GM12878 (cell line): ENCODE data around the gene VCAM1. TPM values are rescaled to one million over a fixed set of nuclear protein-coding genes. Genes with fewer than 3 reads are reported as not detected.

ENCODE experiments used
- ATAC-seq: fragments of 200-7000 bp; cut with Tn5 transposase; 3 replicates; pipeline ENCODE4 v1.9.1; 2020; ENCODE audit warnings: mild to moderate bottlenecking, moderate library complexity
- BruUV-seq: library from RNA; stranded (reverse); fragments of 400-500 nt; replicated peaks from 2 replicates; lab custom pipeline; 2021; lab: Mats Ljungman, UMichigan
- CTCF ChIA-PET: fragments of 300-600 bp; sonication (Branson Sonifier 250); formaldehyde crosslinking; extraction: SDS; loops from one replicate; lab custom pipeline; 2021; ENCODE audit warnings: inconsistent platforms; lab: Yijun Ruan, JAX
- POLR2A ChIA-PET: fragments of 350-600 bp; formaldehyde crosslinking; extraction: SDS; loops from one replicate; lab custom pipeline; 2021; ENCODE audit warnings: inconsistent platforms; lab: Charles Lee
- RAD21 ChIA-PET: fragments of 300-600 bp; sonication (Branson Sonifier 250); formaldehyde crosslinking; loops from one replicate; lab custom pipeline; 2023; ENCODE audit warnings: antibody characterized with exemption; ENCODE audit not compliant: unreplicated experiment; lab: Charles Lee
- SMC1A ChIA-PET: fragments of 300-600 bp; sonication (Branson Sonifier 250); formaldehyde crosslinking; loops from one replicate; lab custom pipeline; 2023; ENCODE audit not compliant: unreplicated experiment, uncharacterized antibody; lab: Charles Lee
- DNase-seq: peaks from one replicate; pipeline ENCODE4 v3.0.0-alpha.2; 2011; ENCODE audit warnings: low read depth, low spot score
- FAIRE-seq: peaks from 3 replicates; lab custom pipeline; 2011; peaks lifted over from hg19 to GRCh38; lab: Jason Lieb, UNC
- H2AFZ ChIP-seq: 2 replicates; pipeline ENCODE4 v1.6.0; 2011; ENCODE audit warnings: low read depth, low read length, control low read depth; ENCODE audit not compliant: control insufficient read depth
- H3K27ac ChIP-seq: 2 replicates; pipeline ENCODE4 v1.5.1; 2011; ENCODE audit warnings: control low read depth; ENCODE audit not compliant: control insufficient read depth, insufficient read depth
- H3K27me3 ChIP-seq, 2 experiments: replicated peaks in 1 of 2; 2 replicates each; pipeline versions ENCODE4 v1.6.0 to v1.6.1; 2011; ENCODE audit warnings: low read length in 1 of 2; ENCODE audit not compliant: control insufficient read depth in 2 of 2, insufficient read depth in 2 of 2
- H3K36me3 ChIP-seq, 2 experiments: 2 replicates each; pipeline ENCODE4 v1.5.1; 2011; ENCODE audit warnings: low read length in 1 of 2; ENCODE audit not compliant: control insufficient read depth in 2 of 2, insufficient read depth in 2 of 2
- H3K4me1 ChIP-seq: 2 replicates; pipeline ENCODE4 v1.6.1; 2011; ENCODE audit warnings: mild to moderate bottlenecking, low read length, moderate library complexity, mixed read lengths; ENCODE audit not compliant: control insufficient read depth, insufficient read depth
- H3K4me2 ChIP-seq: 2 replicates; pipeline ENCODE4 v1.6.0; 2011; ENCODE audit warnings: control low read depth; ENCODE audit not compliant: control insufficient read depth, insufficient read depth
- H3K4me3 ChIP-seq: fragments of 200-600 bp; sonication (generic); 2 replicates; pipeline ENCODE4 v1.5.1; 2016
- H3K79me2 ChIP-seq: 2 replicates; pipeline ENCODE4 v1.6.0; 2011; ENCODE audit warnings: low read length; ENCODE audit not compliant: control insufficient read depth, insufficient read depth
- H3K9ac ChIP-seq: 2 replicates; pipeline ENCODE4 v1.8.0; 2011; ENCODE audit warnings: low read length, control low read depth, mixed read lengths; ENCODE audit not compliant: control insufficient read depth, insufficient read depth
- H3K9me3 ChIP-seq: replicated peaks from 3 replicates; pipeline ENCODE4 v1.5.1; 2011; ENCODE audit warnings: mild to moderate bottlenecking, low read length; ENCODE audit not compliant: control insufficient read depth, insufficient read depth
- H4K20me1 ChIP-seq: 2 replicates; pipeline ENCODE4 v1.6.0; 2011; ENCODE audit not compliant: control insufficient read depth, insufficient read depth
- CREB1 ChIP-seq: IDR thresholded peaks from 2 replicates; pipeline ENCODE4 v1.6.1; 2012; ENCODE audit warnings: low read depth, mild to moderate bottlenecking, inconsistent platforms
- FOXM1 ChIP-seq: IDR thresholded peaks from 2 replicates; pipeline ENCODE4 v1.6.1; 2012; ENCODE audit warnings: low read depth, mild to moderate bottlenecking, inconsistent platforms, low read length, moderate library complexity
- RBBP5 ChIP-seq: fragments of 200-600 bp; sonication (generic); conservative IDR thresholded peaks from 2 replicates; pipeline ENCODE4 v1.6.1; 2016
- SIX5 ChIP-seq: IDR thresholded peaks from 2 replicates; pipeline ENCODE4 v1.6.1; 2011; ENCODE audit warnings: mild to moderate bottlenecking, low read depth, low read length, moderate library complexity; ENCODE audit not compliant: severe bottlenecking
- YY1 ChIP-seq: IDR thresholded peaks from 2 replicates; pipeline ENCODE4 v1.6.1; 2011; ENCODE audit warnings: low read depth, mild to moderate bottlenecking, low read length
- WGBS: methylation state at CpG from one replicate; pipeline ENCODE4 v1.1.6; 2016; ENCODE audit warnings: low lambda C conversion rate; ENCODE audit not compliant: insufficient replicate concordance, insufficient coverage; ENCODE audit errors: missing lambda C conversion rate; 5-methylcytosine and 5-hydroxymethylcytosine counted together
- in situ Hi-C: fragments of 300-500 bp; cut with MboI; formaldehyde crosslinking; loops from 9 replicates; pipeline ENCODE4 v1.14.3; 2018; ENCODE audit warnings: mixed read lengths
- intact Hi-C: fragments of 100-400 bp; cut with micrococcal nuclease; formaldehyde crosslinking; loops from one replicate; pipeline ENCODE4 v1.14.2; 2022; ENCODE audit not compliant: unreplicated experiment
- polyA plus RNA-seq, 11 experiments: library from polyadenylated mRNA; depleted of rRNA in 4 of 11; unstranded in 6 of 11; stranded (reverse) in 5 of 11; fragments of >200 nt; fragmentation: Nextera tagmentation in 4 of 11; fragmentation: Illumina TruSeq in 1 of 11; extraction: Ambion mirVana in 4 of 11; extraction: Trizol in 1 of 11; gene quantifications; 1 replicate in 1 of 11; 2 replicates in 10 of 11; pipeline versions ENCODE4 v1.2.1 to v1.2.3, GENCODE V29; 2011 to 2016; ENCODE audit warnings: inconsistent platforms in 2 of 11, missing spikeins in 2 of 11, low read depth in 1 of 11
- total RNA-seq, 4 experiments: library from RNA; depleted of rRNA in 3 of 4; stranded (reverse); fragments of >200 nt in 3 of 4; fragmentation: Illumina TruSeq in 1 of 4; extraction: Trizol in 1 of 4; gene quantifications; 2 replicates each; pipeline versions ENCODE4 v1.2.1 to v1.2.3, GENCODE V29; 2013 to 2021
- TF ChIP-seq, protein P1 (sequence below): fragments of 150-350 bp; IDR thresholded peaks from 2 replicates; pipeline ENCODE4 v1.6.1; 2016; ENCODE audit warnings: low read depth, low read length

The VCAM1 gene
- total and polyA plus RNA-seq, 10 of the 15 experiments (the other 5 are each of a cell fraction or from before 2014, with no cell fraction given) = 5.0 to 13.6 (median 7.4) TPM

GRCh38 chr1:100757946-100758345, 38.4 kb downstream of the VCAM1 start:
- CTCF ChIA-PET = interaction anchor here (0.6 kb wide), 1 partner anchor 105 kb away, joined by 3 read pairs; no protein-coding TSS in a partner anchor
- Histone ChIP-seq H3K27me3 (peaks cover 0 to 3% of the 10 kb centered on the region in 2 experiments; a peak in 1 of 4 replicates), H3K9ac (no peak overlapping the region), H3K4me3 (no peak overlapping the region), H3K79me2 (no peaks in the 10 kb centered on the region), H3K27ac (no peak overlapping the region), H3K4me1 (no peaks in the 10 kb centered on the region), H4K20me1 (no peaks in the 10 kb centered on the region), H3K36me3 (no peaks in the 10 kb centered on the region), H2AFZ (no peak overlapping the region), H3K4me2 (no peak overlapping the region), H3K9me3 (no peaks in the 10 kb centered on the region)
- POLR2A ChIA-PET = no interaction called here
- TF ChIP-seq YY1 = no peak
- TF ChIP-seq FOXM1 = no peak
- TF ChIP-seq SIX5 = no peak
- TF ChIP-seq RBBP5 = no peak
- TF ChIP-seq CREB1 = no peak
- in situ Hi-C loops = no loop called here
- ATAC-seq (no peak), FAIRE-seq (no peak), DNase-seq (no peak)
- no TSS peak for BruUV-seq
- intact Hi-C loops = no loop called here
- WGBS = 25% methylated on average over 4 of the region's 4 CpGs
- RAD21 ChIA-PET = interaction anchor here (1.1 kb wide), 1 partner anchor 38 kb away, joined by 4 read pairs; the partner anchor contains the start of gene VCAM1
- SMC1A ChIA-PET = interaction anchor here (1.1 kb wide), 1 partner anchor 122 kb away, joined by 3 read pairs; no protein-coding TSS in a partner anchor

GRCh38 chr1:100759188-100759587, 39.6 kb downstream of the VCAM1 start:
- no peak overlapping the region for H3K9ac ChIP-seq
- no peak overlapping the region for H3K4me2 ChIP-seq
- no peaks in the 10 kb centered on the region for H3K36me3 ChIP-seq
- H2AFZ ChIP-seq = no peak overlapping the region
- RAD21 ChIA-PET = interaction anchor here (1.1 kb wide), 1 partner anchor 40 kb away, joined by 4 read pairs; the partner anchor contains the start of gene VCAM1
- no peak overlapping the region for H3K27ac ChIP-seq
- TF ChIP-seq, protein P1, sequence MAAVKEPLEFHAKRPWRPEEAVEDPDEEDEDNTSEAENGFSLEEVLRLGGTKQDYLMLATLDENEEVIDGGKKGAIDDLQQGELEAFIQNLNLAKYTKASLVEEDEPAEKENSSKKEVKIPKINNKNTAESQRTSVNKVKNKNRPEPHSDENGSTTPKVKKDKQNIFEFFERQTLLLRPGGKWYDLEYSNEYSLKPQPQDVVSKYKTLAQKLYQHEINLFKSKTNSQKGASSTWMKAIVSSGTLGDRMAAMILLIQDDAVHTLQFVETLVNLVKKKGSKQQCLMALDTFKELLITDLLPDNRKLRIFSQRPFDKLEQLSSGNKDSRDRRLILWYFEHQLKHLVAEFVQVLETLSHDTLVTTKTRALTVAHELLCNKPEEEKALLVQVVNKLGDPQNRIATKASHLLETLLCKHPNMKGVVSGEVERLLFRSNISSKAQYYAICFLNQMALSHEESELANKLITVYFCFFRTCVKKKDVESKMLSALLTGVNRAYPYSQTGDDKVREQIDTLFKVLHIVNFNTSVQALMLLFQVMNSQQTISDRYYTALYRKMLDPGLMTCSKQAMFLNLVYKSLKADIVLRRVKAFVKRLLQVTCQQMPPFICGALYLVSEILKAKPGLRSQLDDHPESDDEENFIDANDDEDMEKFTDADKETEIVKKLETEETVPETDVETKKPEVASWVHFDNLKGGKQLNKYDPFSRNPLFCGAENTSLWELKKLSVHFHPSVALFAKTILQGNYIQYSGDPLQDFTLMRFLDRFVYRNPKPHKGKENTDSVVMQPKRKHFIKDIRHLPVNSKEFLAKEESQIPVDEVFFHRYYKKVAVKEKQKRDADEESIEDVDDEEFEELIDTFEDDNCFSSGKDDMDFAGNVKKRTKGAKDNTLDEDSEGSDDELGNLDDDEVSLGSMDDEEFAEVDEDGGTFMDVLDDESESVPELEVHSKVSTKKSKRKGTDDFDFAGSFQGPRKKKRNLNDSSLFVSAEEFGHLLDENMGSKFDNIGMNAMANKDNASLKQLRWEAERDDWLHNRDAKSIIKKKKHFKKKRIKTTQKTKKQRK = no peak
- ATAC-seq (no peak), FAIRE-seq (no peak), DNase-seq (no peak)
- intact Hi-C loops = no loop called here
- H3K79me2 ChIP-seq = no peaks in the 10 kb centered on the region
- H3K9me3 ChIP-seq = no peaks in the 10 kb centered on the region
- no TSS peak for BruUV-seq
- POLR2A ChIA-PET = no interaction called here
- in situ Hi-C loops = no loop called here
- H3K27me3 ChIP-seq = peaks cover 0 to 3% of the 10 kb centered on the region in 2 experiments; a peak in 1 of 4 replicates
- 26% methylated on average over 3 of the region's 3 CpGs for WGBS
- no peaks in the 10 kb centered on the region for H4K20me1 ChIP-seq
- SMC1A ChIA-PET = interaction anchor here (1.1 kb wide), 1 partner anchor 121 kb away, joined by 3 read pairs; no protein-coding TSS in a partner anchor
- CTCF ChIA-PET = no interaction called here
- H3K4me3 ChIP-seq = no peak overlapping the region
- H3K4me1 ChIP-seq = no peaks in the 10 kb centered on the region
